Fibroblast of villous mesenchyme (primary cell): Measurements from ENCODE around the gene TTLL12. TPM values are rescaled to one million over a fixed set of nuclear protein-coding genes. Genes with fewer than 3 reads are reported as not detected.
A peak's percentile ranks its signal among the peaks of the same experiment; 100 is the strongest.

ENCODE experiments used
- DNase-seq: peaks from one replicate; pipeline ENCODE4 v3.0.0-alpha.2; 2010; ENCODE audit warnings: low read depth
- H3K4me3 ChIP-seq: 2 replicates; pipeline ENCODE4 v1.5.1; 2011; ENCODE audit warnings: low read depth, mild to moderate bottlenecking, low read length
- total RNA-seq: library from RNA; depleted of rRNA; stranded (reverse); fragments of >200 nt; gene quantifications from 2 replicates; pipeline ENCODE4 v1.2.3, GENCODE V29; 2012
- TF ChIP-seq, protein P1 (sequence below): IDR thresholded peaks from 2 replicates; pipeline ENCODE4 v1.5.1; 2012; ENCODE audit warnings: low read depth, mild to moderate bottlenecking, low read length; ENCODE audit not compliant: insufficient read depth

The TTLL12 gene
- total RNA-seq, 1 donor: 22.9 TPM

DNA sequence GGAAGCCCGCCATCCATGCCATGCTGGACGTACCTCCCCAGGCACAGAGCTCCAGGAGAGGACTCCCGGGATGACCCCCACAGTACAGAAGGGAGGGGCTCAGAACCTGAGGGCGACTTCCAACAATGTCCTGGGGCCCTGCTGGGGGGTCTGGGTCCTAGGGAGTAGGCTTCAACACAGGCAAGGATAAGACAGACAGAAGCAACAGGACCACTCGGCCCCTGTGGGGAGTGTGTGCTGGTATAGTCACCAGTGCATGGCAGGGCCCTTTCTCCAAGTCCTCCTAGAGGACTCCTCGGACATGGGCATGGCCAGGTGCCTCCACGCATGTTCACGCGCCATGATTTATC lies 16.8 kb downstream of the TTLL12 start:
- TF ChIP-seq, protein P1, sequence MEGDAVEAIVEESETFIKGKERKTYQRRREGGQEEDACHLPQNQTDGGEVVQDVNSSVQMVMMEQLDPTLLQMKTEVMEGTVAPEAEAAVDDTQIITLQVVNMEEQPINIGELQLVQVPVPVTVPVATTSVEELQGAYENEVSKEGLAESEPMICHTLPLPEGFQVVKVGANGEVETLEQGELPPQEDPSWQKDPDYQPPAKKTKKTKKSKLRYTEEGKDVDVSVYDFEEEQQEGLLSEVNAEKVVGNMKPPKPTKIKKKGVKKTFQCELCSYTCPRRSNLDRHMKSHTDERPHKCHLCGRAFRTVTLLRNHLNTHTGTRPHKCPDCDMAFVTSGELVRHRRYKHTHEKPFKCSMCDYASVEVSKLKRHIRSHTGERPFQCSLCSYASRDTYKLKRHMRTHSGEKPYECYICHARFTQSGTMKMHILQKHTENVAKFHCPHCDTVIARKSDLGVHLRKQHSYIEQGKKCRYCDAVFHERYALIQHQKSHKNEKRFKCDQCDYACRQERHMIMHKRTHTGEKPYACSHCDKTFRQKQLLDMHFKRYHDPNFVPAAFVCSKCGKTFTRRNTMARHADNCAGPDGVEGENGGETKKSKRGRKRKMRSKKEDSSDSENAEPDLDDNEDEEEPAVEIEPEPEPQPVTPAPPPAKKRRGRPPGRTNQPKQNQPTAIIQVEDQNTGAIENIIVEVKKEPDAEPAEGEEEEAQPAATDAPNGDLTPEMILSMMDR: no peak
- no peak overlapping the region for H3K4me3 ChIP-seq
- no peak for DNase-seq

DNA sequence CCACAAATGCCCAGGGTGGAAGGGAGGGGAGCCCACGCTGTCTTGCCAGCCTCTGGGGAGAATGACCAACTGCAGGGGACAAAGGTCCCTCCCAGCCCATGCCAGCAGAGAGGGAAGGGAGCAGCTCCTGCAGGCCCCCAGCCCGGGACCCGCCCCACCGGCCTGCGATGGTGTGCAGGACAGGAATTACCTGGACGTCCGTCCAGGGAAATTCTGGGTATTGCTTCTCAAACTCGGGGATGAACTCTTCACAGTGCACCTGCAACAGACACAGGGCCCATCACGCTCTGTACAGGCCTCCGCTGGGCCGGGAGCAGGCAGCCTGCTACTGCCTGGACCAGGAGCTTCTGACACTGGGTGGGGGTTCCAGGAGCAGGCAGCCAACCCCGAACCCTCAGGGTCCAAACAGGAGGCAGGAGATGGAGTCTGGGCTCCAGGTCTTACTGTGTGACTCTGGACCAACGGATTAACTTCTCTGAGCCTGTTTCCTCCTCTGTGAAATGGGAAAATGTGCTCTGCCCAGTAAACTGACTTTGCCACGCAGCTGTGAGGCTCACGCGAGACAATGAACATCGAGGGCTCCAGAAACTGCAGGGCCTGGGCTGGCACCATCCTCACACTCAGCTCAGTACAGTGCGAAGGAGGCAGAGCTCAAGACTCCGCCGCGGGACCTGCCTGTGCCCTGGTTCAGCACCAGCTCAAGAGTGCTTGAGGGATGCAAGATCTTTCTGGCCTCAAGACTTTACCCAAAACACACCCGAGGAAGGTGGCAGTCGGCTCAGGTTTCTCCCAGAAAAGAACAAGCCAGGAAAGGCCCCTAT lies 17.4 kb downstream of the TTLL12 start:
- TF ChIP-seq, protein P1: no peak
- DNase-seq: no peak
- H3K4me3 ChIP-seq: no peak overlapping the region

DNA sequence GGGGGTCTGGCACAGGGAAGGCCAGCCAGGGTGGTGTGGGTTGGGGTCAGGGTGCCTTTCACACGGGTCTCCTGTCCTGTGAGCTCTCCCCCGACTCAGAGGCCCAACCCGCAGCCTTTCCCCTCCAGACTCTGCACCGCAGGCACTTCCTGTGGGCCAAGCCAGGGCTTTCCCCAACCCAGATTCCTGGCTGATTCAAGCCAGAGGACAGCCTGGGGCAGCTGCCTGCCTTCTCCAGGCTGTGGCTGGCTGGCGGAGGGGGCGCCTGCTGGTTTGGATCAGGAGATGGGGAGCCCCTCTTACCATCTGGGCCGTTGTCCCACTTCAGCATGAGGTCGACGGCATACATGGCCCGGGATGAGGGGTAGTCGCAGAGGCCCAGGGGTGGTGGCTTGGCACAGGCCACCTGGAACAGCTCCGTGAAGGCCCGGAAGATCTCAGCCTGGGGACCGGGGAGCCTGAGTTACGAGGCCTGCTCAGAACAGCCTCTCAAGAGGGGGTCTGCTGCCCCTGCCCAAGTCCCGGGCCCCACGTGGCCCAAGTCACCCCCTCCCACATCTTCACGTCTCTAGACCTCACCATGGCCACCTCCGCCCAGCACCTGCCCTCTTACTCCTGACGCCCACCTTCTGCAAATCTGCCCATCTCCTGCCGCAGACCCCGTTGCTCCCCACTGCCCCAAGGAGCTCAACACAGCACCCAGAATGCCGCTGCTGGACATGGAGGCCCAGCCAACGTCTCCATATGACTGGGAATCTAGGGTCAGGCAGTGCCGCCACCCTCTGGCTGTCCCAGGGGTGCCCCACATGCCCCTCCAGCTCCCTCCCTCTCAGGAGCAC lies 18.2 kb downstream of the TTLL12 start:
- no peak overlapping the region for H3K4me3 ChIP-seq
- DNase-seq: peak; percentile 28
- TF ChIP-seq, protein P1: no peak

DNA sequence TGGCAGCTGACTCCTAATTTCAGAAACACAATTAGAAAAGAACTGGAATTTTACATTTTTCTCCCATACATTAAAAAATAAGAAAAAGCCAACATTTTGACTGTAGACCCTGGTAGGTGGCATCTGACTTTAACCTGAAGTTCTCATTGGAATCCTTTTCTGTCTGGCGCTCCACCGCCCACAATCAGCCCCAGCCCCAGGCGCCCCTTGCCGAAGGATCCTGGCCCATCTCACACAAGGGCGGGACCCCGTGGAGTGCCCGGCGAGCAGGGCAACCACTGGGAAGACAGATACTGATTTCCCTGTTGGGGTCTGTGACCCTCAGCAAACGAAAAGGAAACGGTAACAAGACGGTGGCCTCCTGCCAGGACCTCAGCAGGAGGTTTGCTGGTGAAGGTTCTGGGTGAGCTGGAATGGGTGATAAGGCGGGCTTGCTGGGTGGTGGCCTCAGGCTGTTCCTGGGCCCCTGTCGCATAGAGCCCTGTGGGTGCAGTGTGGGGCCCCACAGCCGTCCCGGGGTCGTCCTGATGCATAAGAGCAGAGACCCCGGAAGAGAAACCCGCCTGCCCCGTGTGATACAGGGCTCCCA lies 19.8 kb downstream of the TTLL12 start:
- TF ChIP-seq, protein P1: no peak
- H3K4me3 ChIP-seq: no peak overlapping the region
- no peak for DNase-seq

DNA sequence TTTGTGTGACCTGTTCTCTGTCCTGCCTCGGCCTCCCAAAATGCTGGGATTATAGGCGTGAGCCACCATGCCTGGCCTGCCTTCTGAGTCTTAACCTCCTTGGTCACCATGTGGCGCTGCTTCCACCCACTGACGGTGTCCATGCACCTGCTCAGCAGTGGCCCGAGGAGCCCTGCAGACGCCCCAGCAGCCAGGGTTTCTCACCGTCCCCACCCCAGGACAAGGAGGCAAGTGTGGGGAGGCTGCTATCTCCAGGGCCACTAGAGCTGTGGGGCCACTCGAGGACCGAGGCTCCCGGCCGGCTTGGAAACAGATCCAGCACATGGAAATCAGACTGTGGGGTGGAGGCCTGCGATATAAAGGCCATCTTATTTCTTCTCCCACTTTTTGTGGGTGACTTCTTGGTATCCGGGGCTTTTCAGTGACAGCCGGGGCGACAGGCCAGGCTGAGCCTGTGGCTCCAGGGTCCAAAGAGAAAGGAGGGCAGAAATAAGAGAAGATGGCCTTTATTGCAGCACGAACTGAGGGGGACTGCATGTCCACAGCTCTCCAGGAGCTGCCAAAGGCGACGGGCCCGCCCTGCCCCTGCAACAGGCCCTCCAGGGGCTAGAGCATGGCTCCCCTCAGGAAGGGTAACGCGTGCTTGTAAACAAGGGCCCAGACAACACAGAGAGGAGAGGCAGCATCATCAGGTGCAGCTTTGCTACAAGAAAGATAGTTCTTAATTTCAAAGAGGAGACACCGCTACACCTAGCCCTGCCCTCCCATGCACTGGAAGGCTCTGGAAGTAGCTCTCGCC lies 20.6 kb downstream of the TTLL12 start:
- H3K4me3 ChIP-seq: no peak overlapping the region
- TF ChIP-seq, protein P1: no peak
- DNase-seq: no peak

DNA sequence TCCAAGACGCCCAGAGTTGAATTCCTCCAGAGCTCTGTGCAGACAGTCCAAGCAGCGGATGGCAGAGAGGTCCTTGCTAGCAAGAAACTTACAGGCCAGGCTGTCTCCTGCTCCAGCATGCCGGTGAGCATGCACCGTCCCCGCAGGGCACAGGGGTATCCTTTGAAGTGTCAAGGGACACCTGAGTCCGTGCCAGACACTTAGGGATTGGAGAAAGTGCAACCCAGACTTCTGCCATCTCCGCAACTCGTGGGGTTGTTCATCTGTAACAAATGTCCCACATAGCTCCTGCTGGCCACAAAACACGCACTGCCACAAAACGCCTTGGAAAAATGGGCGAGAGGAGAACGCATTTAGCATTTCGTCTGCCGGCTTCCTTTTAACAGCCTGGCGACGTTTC lies 22.3 kb downstream of the TTLL12 start:
- DNase-seq: no peak
- TF ChIP-seq, protein P1: no peak
- H3K4me3 ChIP-seq: no peak overlapping the region
